ENCODE data around the gene WDFY4.

Gene WDFY4

DNA sequence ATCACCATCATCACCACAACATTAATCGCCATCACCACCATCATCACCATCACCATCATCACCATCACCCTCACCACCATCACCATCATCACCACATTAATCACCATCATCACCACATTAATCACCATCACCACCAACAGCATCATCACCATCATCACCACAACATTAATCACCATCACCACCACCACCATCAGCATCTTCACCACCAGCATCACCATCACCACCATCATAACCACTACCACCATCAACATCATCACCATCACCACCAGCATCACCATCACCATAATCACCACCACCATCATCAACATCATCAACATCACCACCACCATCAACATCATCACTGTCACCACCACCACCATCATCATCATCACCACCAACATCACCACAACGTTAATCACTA lies 124.6 kb downstream of the WDFY4 start (continued):
- TF ChIP-seq ZNF214 (tag by site-specific recombination; IDR thresholded peaks at IDR 0.05; ENCODE audit: borderline replicate concordance) (no peak), ZNF157 (tag by site-specific recombination; IDR thresholded peaks at IDR 0.05) (no peak), ZNF350 (tag by site-specific recombination; IDR thresholded peaks at IDR 0.05) (no peak), ZIC2 (tag by site-specific recombination; IDR thresholded peaks at IDR 0.05) (no peak), ZNF513 (tag by site-specific recombination; IDR thresholded peaks at IDR 0.05) (peak; percentile 93), ZNF623 (tag by site-specific recombination; IDR thresholded peaks at IDR 0.05) (no peak), MYNN (tag by site-specific recombination; IDR thresholded peaks at IDR 0.05; ENCODE audit: borderline replicate concordance) (no peak), ZNF48 (tag by site-specific recombination; IDR thresholded peaks at IDR 0.05) (no peak), ZNF658 (tag by site-specific recombination; IDR thresholded peaks at IDR 0.05) (0 out of 2 replicates have a peak, but pooled peaks have one; percentile 36), ZNF571 (tag by site-specific recombination; IDR thresholded peaks at IDR 0.05) (no peak), ZNF776 (tag by site-specific recombination; IDR thresholded peaks at IDR 0.05; ENCODE audit: borderline replicate concordance) (0 out of 2 replicates have a peak, but pooled peaks have one; percentile 60), ZNF664 (tag by site-specific recombination; IDR thresholded peaks at IDR 0.05) (no peak), ZBTB8A (tag by site-specific recombination; IDR thresholded peaks at IDR 0.05) (no peak), ZNF266 (tag by site-specific recombination; IDR thresholded peaks at IDR 0.05; ENCODE audit: low read depth) (peak; percentile 9; the same call in 1 of the 2 replicates), ZNF626 (tag by site-specific recombination; IDR thresholded peaks at IDR 0.05) (no peak), PRDM1 (tag by site-specific recombination; IDR thresholded peaks at IDR 0.05) (no peak), ZEB2 (tag by site-specific recombination; IDR thresholded peaks at IDR 0.05) (no peak), ZNF423 (tag by site-specific recombination; IDR thresholded peaks at IDR 0.05) (no peak), ZSCAN16 (tag by site-specific recombination; IDR thresholded peaks at IDR 0.05) (no peak), ZNF311 (tag by site-specific recombination; IDR thresholded peaks at IDR 0.05; ENCODE audit: borderline replicate concordance) (no peak), PATZ1 (tag by site-specific recombination; IDR thresholded peaks at IDR 0.05) (no peak), PRDM6 (tag by site-specific recombination; IDR thresholded peaks at IDR 0.05) (no peak), ZNF629 (tag by site-specific recombination; IDR thresholded peaks at IDR 0.05) (no peak), KLF7 (tag by site-specific recombination; IDR thresholded peaks at IDR 0.05; ENCODE audit: borderline replicate concordance) (no peak)
- TF ChIP-seq, protein P1, sequence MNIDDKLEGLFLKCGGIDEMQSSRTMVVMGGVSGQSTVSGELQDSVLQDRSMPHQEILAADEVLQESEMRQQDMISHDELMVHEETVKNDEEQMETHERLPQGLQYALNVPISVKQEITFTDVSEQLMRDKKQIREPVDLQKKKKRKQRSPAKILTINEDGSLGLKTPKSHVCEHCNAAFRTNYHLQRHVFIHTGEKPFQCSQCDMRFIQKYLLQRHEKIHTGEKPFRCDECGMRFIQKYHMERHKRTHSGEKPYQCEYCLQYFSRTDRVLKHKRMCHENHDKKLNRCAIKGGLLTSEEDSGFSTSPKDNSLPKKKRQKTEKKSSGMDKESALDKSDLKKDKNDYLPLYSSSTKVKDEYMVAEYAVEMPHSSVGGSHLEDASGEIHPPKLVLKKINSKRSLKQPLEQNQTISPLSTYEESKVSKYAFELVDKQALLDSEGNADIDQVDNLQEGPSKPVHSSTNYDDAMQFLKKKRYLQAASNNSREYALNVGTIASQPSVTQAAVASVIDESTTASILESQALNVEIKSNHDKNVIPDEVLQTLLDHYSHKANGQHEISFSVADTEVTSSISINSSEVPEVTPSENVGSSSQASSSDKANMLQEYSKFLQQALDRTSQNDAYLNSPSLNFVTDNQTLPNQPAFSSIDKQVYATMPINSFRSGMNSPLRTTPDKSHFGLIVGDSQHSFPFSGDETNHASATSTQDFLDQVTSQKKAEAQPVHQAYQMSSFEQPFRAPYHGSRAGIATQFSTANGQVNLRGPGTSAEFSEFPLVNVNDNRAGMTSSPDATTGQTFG (tag by site-specific recombination; IDR thresholded peaks at IDR 0.05; ENCODE audit: borderline replicate concordance): 0 out of 2 replicates have a peak, but pooled peaks have one; percentile 22

Data from HEK293 (cell line).